K562 treated with DMSO at 1 percent for 12 hours (cell line): ENCODE measurements around the gene STXBP2. TPM values are rescaled to one million over a fixed set of nuclear protein-coding genes. Genes with fewer than 3 reads are reported as not detected.

ENCODE experiments used
- total RNA-seq: library from RNA; unstranded; fragments of 300-600 nt; gene quantifications from 2 replicates; pipeline ENCODE4 v1.2.3, GENCODE V29; 2022; ENCODE audit not compliant: insufficient read depth

The STXBP2 gene
- 181 and 188 TPM in 2 replicates for total RNA-seq

DNA sequence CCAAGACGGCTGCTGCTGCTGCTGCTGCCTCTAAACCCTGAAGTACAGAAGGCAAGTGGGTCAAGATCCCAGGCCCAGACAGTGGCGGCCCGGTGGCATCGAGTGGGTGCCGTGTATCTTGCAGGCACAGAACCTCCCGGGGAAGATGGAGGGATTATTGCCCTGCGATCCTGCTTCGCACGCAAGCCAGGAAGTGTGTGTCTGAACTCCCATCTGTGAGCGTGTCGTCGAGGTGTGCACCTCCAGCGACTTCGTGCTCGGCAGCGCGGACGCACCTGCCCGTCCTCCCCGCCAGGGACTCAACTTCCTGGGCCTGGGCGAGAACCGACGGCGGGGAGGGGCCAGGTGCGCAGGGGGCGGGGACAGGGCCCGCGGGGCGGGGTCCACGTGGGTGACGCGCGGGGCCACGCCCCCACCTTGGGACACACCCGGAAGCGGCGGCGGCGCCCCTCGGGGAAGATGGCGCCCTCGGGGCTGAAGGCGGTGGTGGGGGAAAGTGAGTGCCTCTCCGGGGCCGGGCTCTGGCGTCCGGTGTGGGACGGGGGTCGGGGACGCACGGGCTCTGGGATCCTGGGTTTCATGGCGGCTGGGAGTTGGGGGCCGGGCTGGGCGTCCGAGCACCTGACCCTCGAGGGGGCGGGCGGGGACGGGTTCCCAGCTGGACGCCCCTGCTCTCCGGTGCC lies at the start of gene STXBP2:
STXBP2 (plus strand) TSS at position 420 of the 683 bp plus-strand sequence; CDS start at position 460, 40 bp downstream.

GRCh38 chr19:7595466-7596133 lies 41.3 kb upstream of the STXBP2 start, which contains the start of gene CAMSAP3:
CAMSAP3 (plus strand) TSS chr19:7595863; CDS start chr19:7596003, 140 bp downstream.

DNA sequence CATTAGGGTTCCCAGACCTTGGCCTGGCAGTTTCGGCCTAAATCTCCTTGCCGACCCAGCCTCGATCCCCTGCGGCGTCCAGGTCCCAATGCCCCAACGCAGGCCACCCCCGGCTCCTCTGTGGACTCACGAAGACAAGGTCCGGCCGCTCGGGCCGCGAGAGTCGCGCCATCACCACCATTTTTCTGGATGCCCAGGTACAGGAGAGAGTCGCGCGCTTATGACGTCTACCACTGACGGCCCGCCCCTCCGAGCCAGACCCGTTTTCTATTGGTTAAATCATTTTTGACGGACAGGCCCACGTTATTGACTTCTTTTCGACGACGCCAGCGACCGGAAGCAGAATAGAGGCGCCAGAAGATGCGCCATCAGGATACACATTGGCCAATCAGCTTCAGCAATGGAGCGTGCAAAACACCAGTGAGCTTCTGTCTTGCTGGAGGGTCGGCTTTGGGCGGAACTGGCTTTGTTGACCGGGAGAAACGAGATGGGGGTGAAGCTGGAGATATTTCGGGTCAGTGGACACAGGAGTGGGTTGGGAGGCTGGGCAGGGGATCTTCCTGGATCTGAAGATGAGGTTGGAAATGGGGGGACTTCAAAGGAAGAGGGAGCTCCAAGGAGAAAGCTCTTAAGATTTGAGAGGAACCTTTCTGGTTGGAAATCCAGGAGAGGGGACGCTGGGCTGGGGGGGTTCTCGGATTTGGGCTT lies 7.4 kb upstream of the STXBP2 start, which contains the start of the genes PET100 and XAB2:
PET100 (plus strand) TSS at position 447 of the 708 bp plus-strand sequence; CDS start at position 488, 41 bp downstream.
XAB2 (minus strand) TSS at position 199 of the 708 bp plus-strand sequence; CDS start at position 181, 18 bp downstream.

GRCh38 chr19:7633698-7634097 lies 3.2 kb upstream of the STXBP2 start, which contains the start of gene PCP2:
PCP2 (minus strand) TSS chr19:7633719; CDS start chr19:7633457, 262 bp downstream.

DNA sequence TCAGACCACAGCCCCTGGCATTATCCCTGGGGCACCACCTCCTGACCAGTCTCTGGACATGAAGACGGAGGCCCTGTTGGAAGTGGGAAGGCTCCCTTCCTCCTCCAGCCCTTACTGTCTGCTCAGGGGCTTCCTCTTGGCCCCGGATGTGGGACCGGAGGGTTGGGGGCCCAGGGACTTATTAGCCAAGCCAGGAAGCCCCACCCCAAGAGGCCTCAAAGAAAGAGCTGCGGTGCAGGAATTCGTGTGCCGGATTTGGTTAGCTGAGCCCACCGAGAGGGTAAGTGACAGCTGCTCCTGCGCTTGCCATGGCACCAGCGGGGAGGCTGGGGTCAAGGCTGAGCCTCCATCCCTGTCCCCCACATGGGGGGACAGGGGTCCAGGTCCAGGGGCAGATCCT lies 31.9 kb downstream of the STXBP2 start, which contains the start of gene RETN:
RETN (plus strand) TSS at position 208 of the 400 bp plus-strand sequence. CDS start 278 bp downstream, outside the sequence.

GRCh38 chr19:7676854-7677253 lies 39.9 kb downstream of the STXBP2 start, which contains the start of gene MCEMP1:
MCEMP1 (plus strand) TSS chr19:7677090; CDS start chr19:7677121, 31 bp downstream.

DNA sequence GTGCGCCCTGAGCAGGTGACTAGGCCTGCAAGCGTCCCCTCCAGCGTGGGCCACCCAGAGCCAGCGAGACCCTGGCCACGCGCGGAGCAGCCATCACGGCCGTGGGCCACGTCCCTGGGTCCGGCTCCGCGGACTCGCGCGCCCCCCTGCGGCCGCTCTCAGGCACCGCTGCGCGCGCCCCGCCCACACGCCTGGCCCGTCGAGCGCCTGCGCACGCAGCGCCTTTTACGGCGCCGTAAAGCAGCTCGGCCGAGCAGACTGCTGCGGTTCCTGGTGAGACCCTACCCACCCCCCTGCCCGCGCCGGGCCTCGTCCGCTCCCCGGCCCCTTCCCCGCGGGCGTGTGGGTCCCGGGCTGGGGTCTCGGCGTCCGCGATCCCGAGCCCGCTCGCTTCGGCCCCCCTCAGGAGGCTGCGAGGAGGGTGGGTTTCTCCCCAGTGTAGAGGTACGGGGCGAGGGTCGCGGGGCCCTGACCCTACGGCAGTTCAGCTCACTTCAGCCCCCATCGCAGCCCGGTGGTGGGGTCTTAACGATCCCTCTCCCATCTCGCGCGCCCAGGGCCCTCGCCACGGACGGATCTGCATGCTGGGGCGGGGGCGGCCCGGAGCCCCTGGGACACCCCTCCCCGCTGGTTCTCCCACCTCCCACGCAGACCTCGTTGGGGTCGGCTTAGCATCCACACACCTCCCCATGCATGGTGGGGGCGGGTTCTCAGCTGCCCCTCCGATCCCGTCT lies 43.9 kb downstream of the STXBP2 start, which contains the start of gene TRAPPC5:
TRAPPC5 (plus strand) TSS at position 228 of the 734 bp plus-strand sequence. CDS start 1,421 bp downstream, outside the sequence.

Other genes with a start within 250 kb of the STXBP2 start
- gene PEX11G, start 148.1 kb upstream of the STXBP2 start, total RNA-seq: 4.0 and 5.8 TPM in 2 replicates
- gene ZNF358, start 121.0 kb upstream of the STXBP2 start, total RNA-seq: 37.4 and 37.7 TPM in 2 replicates
- gene MCOLN1, start 114.5 kb upstream of the STXBP2 start, total RNA-seq: 27.5 and 31.3 TPM in 2 replicates
- 50.6 and 74.7 TPM in 2 replicates for gene PNPLA6, start 101.4 kb upstream of the STXBP2 start, total RNA-seq
- gene CAMSAP3, start 41.2 kb upstream of the STXBP2 start, total RNA-seq: 3.2 TPM in 2 replicates
- gene XAB2, start 7.6 kb upstream of the STXBP2 start, total RNA-seq: 74.0 and 83.3 TPM in 2 replicates
- gene PET100, start 7.3 kb upstream of the STXBP2 start, total RNA-seq: 29.4 and 35.4 TPM in 2 replicates
- 9.5 TPM in 1 of 2 replicates, not detected in the other for gene PCP2, start 3.4 kb upstream of the STXBP2 start, total RNA-seq
- gene RETN, start 31.9 kb downstream of the STXBP2 start, total RNA-seq: not detected in 2 replicates
- 1.3 and 1.7 TPM in 2 replicates for gene MCEMP1, start 40.0 kb downstream of the STXBP2 start, total RNA-seq
- gene TRAPPC5, start 43.7 kb downstream of the STXBP2 start, total RNA-seq: 75.0 and 172 TPM in 2 replicates
- gene FCER2, start 65.0 kb downstream of the STXBP2 start, total RNA-seq: 1.0 TPM in 1 of 2 replicates, not detected in the other
- gene CLEC4G, start 95.0 kb downstream of the STXBP2 start, total RNA-seq: not detected in 2 replicates
- not detected in 2 replicates for gene CD209, start 110.4 kb downstream of the STXBP2 start, total RNA-seq
- gene CLEC4M, start 126.1 kb downstream of the STXBP2 start, total RNA-seq: 0.37 TPM in 1 of 2 replicates, not detected in the other
- gene EVI5L, start 193.1 kb downstream of the STXBP2 start, total RNA-seq: 8.4 and 10.6 TPM in 2 replicates
- gene PRR36, start 237.3 kb downstream of the STXBP2 start, total RNA-seq: not detected in 2 replicates